GM19025 (cell line): ENCODE data around the gene PRR15L.
"Not testable (repeated sequence)": the region's sequence is repeated elsewhere in the genome, so short reads cannot be mapped to it uniquely, and the experiment has no call there.

Source experiments
- ATAC-seq: cut with Tn5 transposase; IDR thresholded peaks from one replicate; pipeline ENCODE4 v1.9.1; 2021; ENCODE audit warnings: mild to moderate bottlenecking, low read depth, moderate library complexity; ENCODE audit not compliant: unreplicated experiment

The PRR15L gene

GRCh38 chr17:47941246-47942095, 16.2 kb downstream of the PRR15L start, which contains the start of gene PNPO:
TSS of gene PNPO (plus strand) at chr17:47941571. CDS start at chr17:47941676, 105 bp downstream.
- peak; percentile 93 for ATAC-seq

DNA sequence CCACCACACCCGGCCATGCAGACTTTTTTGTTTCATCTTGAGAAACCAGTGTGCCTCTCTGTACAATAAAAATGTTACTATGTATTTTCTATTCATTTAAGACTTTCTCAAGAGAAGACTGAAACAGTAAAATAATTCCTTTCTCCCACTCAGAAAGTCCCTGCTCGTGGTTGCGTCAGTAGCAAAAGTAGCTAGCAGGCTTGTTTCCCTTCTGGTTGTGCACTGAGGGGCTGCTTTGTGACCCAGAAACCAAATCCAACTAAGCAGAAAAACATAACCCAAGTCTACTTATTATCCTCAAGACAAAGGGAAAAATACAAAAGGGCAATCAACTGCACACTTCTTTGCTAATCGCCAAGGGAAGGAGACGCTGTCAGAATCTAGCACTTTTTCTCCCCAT, 19.7 kb downstream of the PRR15L start:
- no peak for ATAC-seq

GRCh38 chr17:47935961-47936360, 21.7 kb downstream of the PRR15L start:
- no peak for ATAC-seq

- not testable (repeated sequence) for ATAC-seq
These were observed 22.2 kb downstream of the PRR15L start for GRCh38 chr17:47935468-47935867.

- no peak for ATAC-seq
These were observed 22.8 kb downstream of the PRR15L start for GRCh38 chr17:47934856-47935255.

DNA sequence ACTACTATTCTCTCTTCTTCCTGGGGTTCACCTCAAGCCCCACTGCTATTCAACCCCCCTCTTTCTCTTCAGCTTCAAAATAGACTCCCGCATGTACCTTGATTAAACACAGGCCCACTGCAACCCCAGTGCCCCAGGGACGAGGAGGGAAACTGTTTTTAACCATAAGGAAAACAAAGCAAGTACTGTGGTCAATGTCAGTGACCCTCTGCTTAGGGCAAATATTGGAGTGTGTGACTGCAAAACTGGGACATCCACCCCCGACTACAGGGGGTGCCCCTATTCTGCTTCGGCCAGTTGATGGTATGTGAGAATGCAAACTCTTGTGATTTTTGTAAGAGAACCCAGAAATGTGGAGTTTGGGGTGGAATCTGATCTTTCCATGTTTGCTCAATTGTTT, 25.8 kb downstream of the PRR15L start:
- ATAC-seq, result no peak

DNA sequence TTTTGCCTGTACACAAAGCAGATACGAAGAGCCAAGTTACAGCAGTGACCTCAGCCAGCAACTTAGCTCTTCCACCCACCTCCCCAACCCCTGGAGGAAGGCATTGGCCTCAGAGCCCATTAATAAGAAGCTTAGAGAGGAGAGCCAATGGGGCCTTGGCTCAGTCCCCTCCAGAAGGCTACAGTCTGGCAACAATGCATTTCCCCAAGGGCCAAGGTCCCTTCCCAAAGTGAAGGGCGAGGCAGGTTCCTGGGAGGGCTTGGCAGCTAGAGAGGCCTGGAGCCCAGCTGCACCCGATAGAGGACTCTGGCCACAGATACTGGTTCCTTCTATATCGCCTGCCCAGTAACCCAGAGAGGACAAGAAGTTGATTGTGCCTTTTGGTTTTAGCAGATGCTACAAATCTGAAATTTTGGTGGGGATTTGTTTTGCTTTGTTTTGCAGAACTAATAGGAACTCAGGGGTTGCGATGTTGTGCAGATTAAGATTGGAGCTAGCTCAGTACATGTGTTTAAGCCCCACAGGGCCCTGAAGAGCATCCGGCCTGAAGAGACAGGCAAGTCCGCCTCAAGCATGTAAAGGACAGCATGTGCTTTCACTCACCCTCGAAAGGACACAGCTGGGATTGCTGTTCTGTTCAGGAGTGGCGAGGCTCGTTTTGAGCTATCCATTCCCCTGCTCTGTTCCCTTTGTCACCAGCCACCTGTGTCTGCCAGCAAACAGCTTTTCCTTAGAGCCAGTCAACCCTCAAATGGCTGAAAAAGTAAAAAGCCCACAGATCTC, 28.3 kb downstream of the PRR15L start:
- no peak for ATAC-seq

DNA sequence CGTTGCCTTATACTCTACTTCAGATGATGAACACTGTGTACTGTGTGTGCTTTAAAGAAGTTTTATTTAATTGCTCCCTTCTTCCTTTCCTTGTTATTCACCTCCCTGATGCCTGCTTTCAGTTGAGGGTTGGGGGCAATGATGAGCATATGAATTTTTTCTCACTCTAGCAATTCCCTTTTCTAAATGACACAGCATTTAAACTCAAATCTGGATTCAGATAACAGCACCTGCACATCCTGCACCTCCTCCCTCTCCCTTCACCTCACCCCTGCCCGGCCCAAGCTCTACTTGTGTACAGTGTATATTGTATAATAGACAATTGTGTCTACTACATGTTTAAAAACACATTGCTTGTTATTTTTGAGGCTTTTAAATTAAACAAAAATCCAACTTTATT, 29.3 kb downstream of the PRR15L start:
- no peak for ATAC-seq

- ATAC-seq, result no peak
These were observed 29.8 kb downstream of the PRR15L start for GRCh38 chr17:47927821-47928400.

GRCh38 chr17:47925678-47925988, 32.0 kb downstream of the PRR15L start:
- ATAC-seq, result no peak

DNA sequence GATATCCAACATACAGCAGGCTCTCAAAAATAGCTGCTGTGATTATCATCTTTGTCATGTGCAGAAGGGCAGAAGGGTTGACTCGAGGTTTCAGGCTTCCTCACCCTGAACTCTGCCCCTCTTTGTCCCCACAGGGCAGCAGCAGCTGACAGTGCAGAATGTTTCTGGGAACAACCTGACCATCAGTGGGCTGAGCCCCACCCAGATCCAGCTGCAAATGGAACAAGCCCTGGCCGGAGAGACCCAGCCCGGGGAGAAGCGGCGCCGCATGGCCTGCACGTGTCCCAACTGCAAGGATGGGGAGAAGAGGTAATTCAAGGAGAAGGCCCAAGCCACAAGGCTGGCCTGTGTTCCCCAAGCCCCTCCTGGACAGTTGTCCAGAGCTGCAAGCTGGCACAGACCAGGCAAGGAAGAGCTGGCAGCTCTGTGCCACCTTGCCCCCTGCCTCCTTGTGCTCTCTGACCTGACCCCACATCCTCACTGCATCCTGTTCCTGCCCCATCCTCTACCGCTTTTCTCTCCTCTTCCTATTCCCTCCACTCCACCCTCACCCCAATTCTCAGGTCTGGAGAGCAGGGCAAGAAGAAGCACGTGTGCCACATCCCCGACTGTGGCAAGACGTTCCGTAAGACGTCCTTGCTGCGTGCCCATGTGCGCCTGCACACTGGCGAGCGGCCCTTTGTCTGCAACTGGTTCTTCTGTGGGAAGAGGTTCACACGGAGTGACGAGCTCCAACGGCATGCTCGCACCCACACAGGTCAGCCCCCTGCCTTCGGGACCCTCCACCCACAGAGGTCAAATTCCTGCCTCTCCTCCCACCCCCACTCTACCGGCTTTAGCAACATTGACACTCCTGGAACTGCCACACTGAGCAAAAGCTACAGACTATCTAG, 32.7 kb downstream of the PRR15L start:
- no peak for ATAC-seq

DNA sequence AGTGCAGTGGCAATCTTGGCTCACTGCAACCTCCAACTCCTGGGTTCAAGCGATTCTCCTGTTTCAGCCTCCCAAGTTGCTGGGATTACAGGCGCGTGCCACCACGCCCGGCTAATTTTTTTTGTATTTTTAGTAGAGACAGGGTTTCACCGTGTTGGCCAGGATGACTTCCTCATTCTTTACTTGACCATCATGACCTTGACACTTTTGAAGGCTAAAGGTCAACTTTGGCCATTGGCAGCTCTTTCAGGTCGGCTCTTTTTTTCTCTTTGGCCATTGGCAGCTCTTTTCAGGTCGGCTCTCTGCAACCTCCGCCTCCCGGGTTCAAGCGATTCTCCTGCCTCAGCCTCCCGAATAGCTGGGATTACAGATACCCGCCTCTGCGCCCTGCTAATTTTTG, 37.8 kb downstream of the PRR15L start:
- ATAC-seq, result not testable (repeated sequence)

GRCh38 chr17:47918991-47919390, 38.7 kb downstream of the PRR15L start:
- no peak for ATAC-seq

DNA sequence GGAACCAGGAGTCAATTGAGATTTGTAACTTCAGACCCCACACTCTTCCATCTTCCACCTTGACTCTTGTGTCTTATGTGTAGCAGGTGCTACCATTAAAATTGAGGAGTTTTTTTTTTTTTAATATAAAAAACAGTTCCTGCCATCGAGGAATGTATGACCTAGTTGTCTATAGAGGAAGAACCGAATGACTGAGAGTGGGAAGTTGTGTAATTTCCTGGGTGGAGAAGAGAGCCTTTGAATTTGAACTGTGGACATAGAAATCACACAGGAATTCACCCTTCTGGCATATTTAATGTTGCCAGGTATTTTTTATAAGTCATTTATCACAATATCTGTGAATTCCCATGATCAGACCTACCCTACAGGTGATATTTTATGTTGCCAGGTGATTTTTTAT, 39.7 kb downstream of the PRR15L start:
- ATAC-seq, result no peak

DNA sequence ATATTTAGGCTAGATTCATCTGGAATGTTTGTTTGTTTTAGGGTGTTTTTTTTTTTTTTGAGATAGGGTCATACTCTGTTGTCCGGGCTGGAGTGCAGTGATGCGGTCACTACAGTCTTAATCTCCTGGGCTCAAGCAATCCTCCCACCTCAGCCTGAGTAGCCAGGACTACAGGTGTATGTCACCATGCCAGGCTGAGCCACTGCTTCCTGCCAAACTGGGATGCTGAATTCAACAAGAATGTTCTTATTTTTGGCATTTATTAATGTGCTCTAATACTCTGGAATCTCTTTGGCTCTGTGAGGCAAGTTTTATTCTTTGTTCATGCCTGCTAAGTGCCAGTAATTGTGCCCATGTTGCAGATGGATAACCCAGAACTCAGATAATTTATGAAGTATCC, 40.1 kb downstream of the PRR15L start:
- no peak for ATAC-seq

- ATAC-seq, result no peak
These were observed 41.0 kb downstream of the PRR15L start for GRCh38 chr17:47916489-47917208.

DNA sequence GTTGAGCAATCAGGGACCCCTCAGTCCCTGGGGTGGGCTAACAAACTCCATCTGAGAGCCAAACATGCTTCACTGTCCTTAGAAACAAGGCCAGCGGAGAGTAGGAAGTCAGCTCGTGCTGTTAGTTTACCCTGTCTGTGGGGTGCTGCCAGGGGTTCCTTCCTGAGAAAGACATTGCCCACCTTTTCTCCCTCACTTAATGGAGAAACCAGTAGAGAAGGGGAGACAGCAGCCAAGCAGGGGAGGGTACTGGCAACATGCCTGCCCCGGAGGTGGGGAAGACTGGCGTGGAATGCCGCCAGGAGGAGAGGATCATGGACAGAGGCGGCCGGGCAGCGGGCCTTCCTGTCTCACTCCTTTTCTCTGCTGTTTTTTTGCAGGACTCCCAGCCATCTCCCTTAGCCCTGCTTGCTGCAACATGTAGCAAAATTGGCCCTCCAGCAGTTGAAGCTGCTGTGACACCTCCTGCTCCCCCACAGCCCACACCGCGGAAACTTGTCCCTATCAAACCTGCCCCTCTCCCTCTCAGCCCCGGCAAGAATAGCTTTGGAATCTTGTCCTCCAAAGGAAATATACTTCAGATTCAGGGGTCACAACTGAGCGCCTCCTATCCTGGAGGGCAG, 41.8 kb downstream of the PRR15L start:
- ATAC-seq, result no peak

- no peak for ATAC-seq
These were observed 43.3 kb downstream of the PRR15L start for GRCh38 chr17:47914306-47914948.

DNA sequence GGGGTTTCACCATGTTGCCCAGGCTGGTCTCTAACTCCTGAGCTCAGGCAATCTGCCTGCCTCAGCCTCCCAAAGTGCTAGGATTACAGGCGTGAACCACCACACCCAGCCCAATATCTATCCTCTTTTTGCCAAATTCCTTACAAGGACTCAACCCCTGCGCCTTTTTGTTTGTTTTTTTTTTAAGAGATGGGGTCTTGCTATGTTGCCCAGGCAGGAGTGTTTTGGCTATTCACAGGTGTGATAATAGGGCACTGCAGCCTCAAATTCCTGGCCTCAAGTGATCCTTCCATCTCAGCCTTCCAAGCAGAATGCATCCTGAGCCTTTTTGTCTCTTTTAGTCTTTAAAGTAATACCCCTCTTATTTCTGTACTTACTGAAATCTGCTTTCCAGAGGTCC, 44.6 kb downstream of the PRR15L start:
- ATAC-seq, result no peak
